ENCODE data around the gene RIPPLY2.
"Not testable (repeated sequence)": the region's sequence is repeated elsewhere in the genome, so short reads cannot be mapped to it uniquely, and the experiment has no call there.

Gene RIPPLY2

GRCh38 chr6:83897094-83897493, 43.9 kb downstream of the RIPPLY2 start:
- not testable (repeated sequence) for DNase-seq

- no peak for DNase-seq
These were observed 48.5 kb downstream of the RIPPLY2 start for GRCh38 chr6:83901624-83902023.

- no peak for DNase-seq
These were observed 51.2 kb downstream of the RIPPLY2 start for GRCh38 chr6:83904395-83904794.

GRCh38 chr6:83905648-83906047, 52.5 kb downstream of the RIPPLY2 start:
- no peak for DNase-seq

Data from amygdala (tissue), 56 donors.